Measurements from ENCODE around the gene VPS25. TPM values are rescaled to one million over a fixed set of nuclear protein-coding genes. Genes with fewer than 3 reads are reported as not detected.

VPS25 gene
- total and polyA plus RNA-seq, 9 of the 15 experiments (the other 6 are each of a cell fraction or from before 2014, with no cell fraction given): 123 to 352 (median 180) TPM

DNA sequence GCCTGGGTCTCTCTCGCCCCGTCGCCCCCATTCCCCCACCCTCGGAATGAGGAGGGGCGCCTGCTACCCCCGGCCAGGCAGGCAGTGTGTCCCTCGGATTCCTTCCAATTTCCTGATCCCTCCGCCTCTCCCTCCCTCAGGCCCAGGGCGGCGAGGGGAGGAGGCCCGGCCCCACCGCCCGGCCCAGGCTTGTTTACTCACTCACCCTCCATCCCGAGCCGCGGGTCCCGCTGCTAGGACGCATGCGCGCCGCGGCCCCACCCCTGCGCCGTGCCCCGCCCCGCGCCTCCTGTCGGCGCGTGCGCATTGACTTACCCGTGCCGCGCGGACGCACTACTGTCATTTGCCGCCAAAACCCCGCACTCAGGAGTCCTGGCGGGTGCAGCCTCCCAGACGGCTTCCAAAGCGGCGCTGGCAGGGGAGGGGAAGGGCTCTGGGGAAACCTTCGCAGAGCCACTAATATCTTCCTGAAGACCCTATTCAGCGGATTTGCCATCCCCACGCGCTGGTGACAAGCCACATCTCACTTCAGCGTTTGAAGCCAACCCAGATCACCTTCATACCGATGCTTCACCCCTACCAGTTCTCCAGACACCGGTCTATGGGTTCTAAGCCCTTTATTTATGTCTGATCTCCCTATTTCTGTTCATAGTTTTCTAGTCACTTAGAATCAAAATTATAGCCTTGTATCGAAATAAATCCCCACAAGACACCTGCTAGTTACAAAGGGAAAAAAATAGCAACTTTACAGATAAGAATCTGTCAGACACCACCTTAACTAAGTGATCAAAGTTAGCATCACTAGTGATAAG lies 28.2 kb upstream of the VPS25 start, which contains the start of gene EZH1 (continued):
- no peak for TF ChIP-seq ETV6 (IDR thresholded peaks at IDR 0.05; ENCODE audit: borderline replicate concordance in 1 of 2, low read depth in 2 of 2, low read length in 1 of 2)
- peak; percentile 57; the same call in 1 of the 2 replicates for TF ChIP-seq ETV6 (CRISPR knock-in tag; IDR thresholded peaks at IDR 0.05; ENCODE audit: borderline replicate concordance)
- no peak for TF ChIP-seq THAP7 (CRISPR knock-in tag; IDR thresholded peaks at IDR 0.05)
- TF ChIP-seq ZBTB26 (CRISPR knock-in tag; IDR thresholded peaks at IDR 0.05): no peak
- TF ChIP-seq FOXJ2 (tag; IDR thresholded peaks at IDR 0.05): peak; percentile 37; the same call in 1 of the 2 replicates
- no peak for TF ChIP-seq MAFK (IDR thresholded peaks at IDR 0.05; ENCODE audit: low read length)
- TF ChIP-seq TAF1 (IDR thresholded peaks at IDR 0.05; ENCODE audit: control insufficient read depth, extremely low read depth, insufficient read depth, low read length, severe bottlenecking): peak; percentile 58
- TF ChIP-seq ZNF551 (CRISPR knock-in tag; IDR thresholded peaks at IDR 0.05): no peak
- TF ChIP-seq NCOA6 (IDR thresholded peaks at IDR 0.05): no peak
- TF ChIP-seq SREBF2 (CRISPR knock-in tag; IDR thresholded peaks at IDR 0.05): no peak
- no peak for TF ChIP-seq CC2D1A (IDR thresholded peaks at IDR 0.05)
- no peak; the same call in 1 of the 2 replicates for TF ChIP-seq GMEB1 (CRISPR knock-in tag; IDR thresholded peaks at IDR 0.05)
- no peak for TF ChIP-seq PHB (CRISPR knock-in tag; IDR thresholded peaks at IDR 0.05)
- TF ChIP-seq GTF2E2 (tag; IDR thresholded peaks at IDR 0.05): no peak
- TF ChIP-seq FOXK1 (CRISPR knock-in tag; IDR thresholded peaks at IDR 0.05; ENCODE audit: borderline replicate concordance): no peak; the same call in 1 of the 2 replicates
- TF ChIP-seq RNF219 (CRISPR knock-in tag; IDR thresholded peaks at IDR 0.05): no peak
- TF ChIP-seq MEF2D (tag; conservative IDR thresholded peaks at IDR 0.05; ENCODE audit: low read depth): no peak
- no peak for TF ChIP-seq ETV1 (tag; conservative IDR thresholded peaks at IDR 0.05; ENCODE audit: low read depth)
- TF ChIP-seq KLF13 (tag; IDR thresholded peaks at IDR 0.05; ENCODE audit: borderline replicate concordance, low read depth): no peak
- TF ChIP-seq MEF2A (IDR thresholded peaks at IDR 0.05; ENCODE audit: control insufficient read depth, low read depth, low read length): no peak
- TF ChIP-seq ZKSCAN1 (IDR thresholded peaks at IDR 0.05; ENCODE audit: low read depth, low read length): no peak
- no peak for TF ChIP-seq XRCC5 (IDR thresholded peaks at IDR 0.05; ENCODE audit: low read depth, low read length)
- TF ChIP-seq TCF15 (CRISPR knock-in tag; IDR thresholded peaks at IDR 0.05): no peak
